GM19463 (cell line): ENCODE results near the gene SBF2.

Experiments used
- ATAC-seq: cut with Tn5 transposase; IDR thresholded peaks from one replicate; pipeline ENCODE4 v1.9.1; 2021; ENCODE audit warnings: mild to moderate bottlenecking, moderate library complexity; ENCODE audit not compliant: unreplicated experiment

Gene SBF2

DNA sequence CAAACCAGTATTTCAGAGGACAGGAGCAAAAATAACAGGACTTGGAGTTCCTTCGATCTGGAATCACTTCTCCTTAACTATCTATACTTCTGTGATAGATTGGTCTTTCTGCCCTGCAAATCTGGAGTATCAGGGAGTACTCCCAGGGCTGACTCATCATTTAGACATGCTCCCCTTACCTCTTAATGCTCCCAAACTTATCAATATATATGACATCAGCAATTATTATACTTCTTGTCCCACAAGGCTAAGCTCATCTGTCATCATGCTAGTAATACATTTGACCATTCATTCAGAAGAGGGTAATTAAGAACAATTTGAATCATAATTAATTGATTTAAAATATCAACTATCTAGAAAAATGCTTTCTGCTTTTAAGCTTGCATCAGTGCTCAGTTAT lies 466.3 kb downstream of the SBF2 start:
- no peak for ATAC-seq

- no peak for ATAC-seq
These were observed 467.6 kb downstream of the SBF2 start for GRCh38 chr11:9826390-9826789.

DNA sequence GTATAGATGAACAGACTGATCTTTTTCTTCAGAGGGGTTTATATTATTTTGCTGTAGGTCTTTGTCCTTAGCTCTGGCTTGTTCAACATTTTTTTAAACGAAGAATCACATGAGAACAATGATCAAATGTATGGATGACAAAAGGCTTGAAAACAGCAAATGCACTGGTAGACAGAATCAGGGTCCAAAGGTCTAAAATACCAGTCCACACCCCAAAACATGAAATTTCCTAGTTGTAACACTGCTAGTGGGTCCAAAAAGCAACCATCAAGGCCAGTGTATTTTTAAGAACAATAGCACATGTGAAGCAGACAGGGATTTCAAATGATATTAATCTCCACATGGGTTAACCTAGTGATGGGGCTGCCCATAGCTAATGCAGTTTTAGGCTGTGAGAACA lies 468.1 kb downstream of the SBF2 start:
- no peak for ATAC-seq

DNA sequence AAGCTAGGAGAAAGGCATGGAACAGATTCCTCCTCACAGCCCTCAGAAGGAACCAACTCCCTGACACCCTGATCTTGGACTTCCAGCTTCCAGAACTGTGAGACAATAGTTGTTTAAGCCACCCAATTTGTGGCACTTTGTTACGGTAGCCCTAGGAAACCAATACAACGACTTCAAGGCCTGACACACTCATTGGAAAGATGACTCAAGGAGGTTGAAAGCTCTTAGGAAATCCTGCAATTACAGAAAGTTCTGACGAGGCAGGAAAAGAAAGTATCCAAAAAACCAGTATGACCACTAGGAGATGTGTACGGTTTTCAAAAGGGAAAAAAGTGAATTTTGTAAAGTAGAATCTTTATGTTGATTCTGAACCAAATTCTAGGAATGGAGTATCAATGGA lies 468.7 kb downstream of the SBF2 start:
- no peak for ATAC-seq

GRCh38 chr11:9823887-9824385 lies 470.1 kb downstream of the SBF2 start:
- ATAC-seq = no peak

DNA sequence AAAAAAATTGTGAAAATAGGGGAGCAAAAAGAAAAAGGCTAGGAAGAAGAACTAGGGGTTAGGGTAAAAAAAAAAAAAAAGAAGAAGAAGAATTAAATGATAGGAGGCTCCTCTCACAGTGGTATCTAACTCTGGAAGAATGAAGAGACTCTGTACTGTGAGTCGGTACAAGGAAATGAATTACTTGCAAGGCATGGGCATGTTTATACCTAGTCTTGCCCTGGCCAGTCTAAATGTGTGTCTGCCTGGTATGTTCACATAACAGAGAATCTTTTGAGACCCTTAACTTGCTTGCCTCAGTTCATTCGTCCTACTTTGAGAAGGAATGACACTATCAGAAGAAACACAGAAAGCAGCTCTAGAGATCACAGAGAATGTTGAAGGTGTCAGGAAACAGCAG lies 470.6 kb downstream of the SBF2 start:
- no peak for ATAC-seq

GRCh38 chr11:9821008-9821752 lies 472.8 kb downstream of the SBF2 start:
- ATAC-seq = no peak

- no peak for ATAC-seq
These were observed 473.8 kb downstream of the SBF2 start for GRCh38 chr11:9820260-9820659.

DNA sequence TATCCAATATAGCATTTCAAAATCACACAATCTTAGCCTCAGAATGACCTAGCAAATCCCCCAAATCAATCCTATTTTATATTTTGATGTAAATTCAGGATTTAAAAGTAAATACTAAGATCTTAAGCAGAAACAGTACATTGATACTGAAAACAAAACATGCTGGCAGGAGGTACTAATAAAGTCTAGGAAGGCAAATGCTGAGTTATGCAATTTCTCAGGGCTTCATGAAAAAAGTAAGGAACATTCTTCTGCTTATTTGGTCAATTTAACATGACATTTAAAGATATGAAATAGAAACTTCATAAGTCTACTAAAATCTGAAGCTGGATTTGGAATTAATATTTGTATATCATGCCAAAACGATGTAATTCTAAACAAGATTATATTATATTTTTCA lies 476.8 kb downstream of the SBF2 start:
- no peak for ATAC-seq

- no peak for ATAC-seq
These were observed 478.4 kb downstream of the SBF2 start for GRCh38 chr11:9815486-9816136.

GRCh38 chr11:9814108-9814507 lies 479.9 kb downstream of the SBF2 start:
- ATAC-seq = no peak

GRCh38 chr11:9808943-9809342 lies 485.1 kb downstream of the SBF2 start:
- ATAC-seq = no peak

GRCh38 chr11:9806946-9807687 lies 486.9 kb downstream of the SBF2 start:
- ATAC-seq = no peak

GRCh38 chr11:9804419-9804902 lies 489.6 kb downstream of the SBF2 start:
- no peak for ATAC-seq

GRCh38 chr11:9803685-9804418 lies 490.2 kb downstream of the SBF2 start:
- ATAC-seq = no peak

GRCh38 chr11:9802291-9802861 lies 491.6 kb downstream of the SBF2 start:
- no peak for ATAC-seq

- no peak for ATAC-seq
These were observed 494.1 kb downstream of the SBF2 start for GRCh38 chr11:9799886-9800285.

- ATAC-seq = no peak
These were observed 496.7 kb downstream of the SBF2 start for GRCh38 chr11:9797300-9797699.

DNA sequence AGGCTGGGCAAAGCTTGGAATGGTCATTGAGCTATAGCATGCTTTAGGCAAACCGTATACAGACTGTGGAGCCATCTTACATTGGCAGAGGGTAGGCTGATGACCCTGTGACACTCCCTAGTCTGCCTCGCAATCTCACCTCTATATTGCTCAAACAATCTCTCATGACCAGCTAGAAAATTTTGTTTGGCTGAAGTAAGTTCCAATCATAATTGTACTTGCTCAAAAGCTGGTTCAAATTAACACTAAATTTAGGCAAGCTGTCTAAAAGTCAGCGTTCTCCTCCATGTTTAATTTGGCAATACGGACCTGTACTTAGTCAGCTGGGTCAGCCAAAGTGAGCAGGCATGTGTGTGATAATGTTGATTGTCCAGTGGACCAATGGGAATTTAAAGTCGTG lies 497.2 kb downstream of the SBF2 start:
- ATAC-seq = no peak

DNA sequence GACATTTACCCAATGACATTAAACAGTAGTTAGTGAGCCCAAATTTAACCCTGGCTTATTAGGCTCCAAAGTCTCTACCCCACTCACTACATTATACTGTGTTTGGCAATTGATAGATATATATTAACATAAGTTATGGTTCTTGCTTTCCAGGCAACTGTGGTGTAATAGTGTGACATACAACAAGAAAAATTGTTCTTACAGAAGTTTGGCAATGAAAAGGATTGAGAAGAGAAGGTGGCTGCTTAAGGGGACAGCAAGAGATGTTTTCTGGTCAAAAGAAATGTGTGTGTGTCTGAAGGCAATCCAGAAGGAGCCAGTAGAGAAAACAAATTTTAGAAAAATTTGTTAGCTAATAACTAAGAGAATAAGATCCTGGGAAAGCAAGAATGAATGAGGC lies 497.8 kb downstream of the SBF2 start:
- no peak for ATAC-seq

DNA sequence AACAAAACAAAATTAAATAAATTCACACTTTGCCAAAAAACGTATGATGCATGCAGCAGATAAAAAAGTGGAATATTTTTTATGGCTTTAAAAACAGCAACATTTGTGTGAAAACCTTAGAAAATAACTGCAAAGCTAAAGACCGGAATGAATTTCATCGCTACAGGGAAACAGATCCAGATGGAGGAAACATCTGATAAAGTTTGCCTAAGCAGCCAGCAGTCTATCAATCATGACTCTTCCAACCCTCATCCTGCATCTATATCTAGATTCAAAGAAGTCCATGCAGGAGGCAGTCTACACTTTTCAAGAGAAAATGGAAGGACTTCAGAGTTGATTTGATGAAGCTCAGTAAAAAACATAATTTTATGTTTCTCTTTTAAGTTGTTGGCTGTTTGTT lies 503.3 kb downstream of the SBF2 start:
- no peak for ATAC-seq
